NB4 (cell line): ENCODE results near the gene FMN1.
A peak's percentile ranks its signal among the peaks of the same experiment; 100 is the strongest.

ENCODE experiments used
- DNase-seq: peaks from one replicate; pipeline ENCODE4 v3.0.0; 2010; ENCODE audit warnings: low read depth
- H3K4me3 ChIP-seq: one replicate; pipeline ENCODE4 v1.5.1; 2011; ENCODE audit warnings: mild to moderate bottlenecking, low read depth, low read length, moderate library complexity
- CTCF ChIP-seq: IDR thresholded peaks from one replicate; pipeline ENCODE4 v1.5.1; 2012; ENCODE audit warnings: low read depth, low read length
- MAX ChIP-seq: IDR thresholded peaks from 2 replicates; pipeline ENCODE4 v1.6.1; 2011; ENCODE audit warnings: low read depth, low read length
- MYC ChIP-seq: IDR thresholded peaks from 2 replicates; pipeline ENCODE4 v1.6.1; 2011; ENCODE audit warnings: low read depth, low read length
- POLR2A ChIP-seq: IDR thresholded peaks from 2 replicates; pipeline ENCODE4 v1.6.1; 2011; ENCODE audit warnings: mild to moderate bottlenecking; ENCODE audit not compliant: insufficient read length; ENCODE audit errors: extremely low read depth

Gene FMN1

GRCh38 chr15:32766101-32766500, 428.4 kb downstream of the FMN1 start:
- no peak overlapping the region for H3K4me3 ChIP-seq
- DNase-seq, result no peak
- TF ChIP-seq MAX, result no peak
- no peak for TF ChIP-seq POLR2A
- TF ChIP-seq MYC, result no peak
- no peak for TF ChIP-seq CTCF

- DNase-seq, result peak; percentile 3
- no peak for TF ChIP-seq CTCF
- no peak for TF ChIP-seq MYC
- TF ChIP-seq MAX, result no peak
- TF ChIP-seq POLR2A, result no peak
- no peak overlapping the region for H3K4me3 ChIP-seq
Measured at GRCh38 chr15:32765236-32765635, 429.3 kb downstream of the FMN1 start.

GRCh38 chr15:32763295-32763694, 431.2 kb downstream of the FMN1 start:
- no peak for TF ChIP-seq MYC
- TF ChIP-seq MAX, result no peak
- TF ChIP-seq POLR2A, result no peak
- TF ChIP-seq CTCF, result no peak
- no peak for DNase-seq
- no peak overlapping the region for H3K4me3 ChIP-seq

GRCh38 chr15:32757426-32757825, 437.1 kb downstream of the FMN1 start:
- TF ChIP-seq MYC (no peak), MAX (no peak), CTCF (no peak), POLR2A (no peak)
- H3K4me3 ChIP-seq, result no peak overlapping the region
- no peak for DNase-seq

- DNase-seq, result no peak
- no peak for TF ChIP-seq POLR2A
- TF ChIP-seq MAX, result no peak
- no peak for TF ChIP-seq CTCF
- H3K4me3 ChIP-seq, result no peak overlapping the region
Measured at GRCh38 chr15:32750979-32751378, 443.5 kb downstream of the FMN1 start.

- no peak for TF ChIP-seq POLR2A
- TF ChIP-seq MAX, result no peak
- TF ChIP-seq MYC, result no peak
- TF ChIP-seq CTCF, result no peak
- no peak overlapping the region for H3K4me3 ChIP-seq
- DNase-seq, result no peak
Measured at GRCh38 chr15:32747921-32748342, 446.6 kb downstream of the FMN1 start.
